Activated naive CD4-positive, alpha-beta T cell treated with anti-CD3 and anti-CD28 coated beads, Interleukin-2, amount 50 U/mL, for 24 hours (primary cell): Measurements from ENCODE around the gene CNOT11.
A peak's percentile ranks its signal among the peaks of the same experiment; 100 is the strongest.

Source experiments
- H3K27ac Mint-ChIP-seq: one replicate; pipeline ENCODE4 v1.8.0; 2021; ENCODE audit warnings: mild to moderate bottlenecking, mixed read lengths
- H3K27me3 Mint-ChIP-seq: one replicate; pipeline ENCODE4 v1.8.0; 2021; ENCODE audit warnings: mixed read lengths
- H3K36me3 Mint-ChIP-seq: one replicate; pipeline ENCODE4 v1.8.0; 2021; ENCODE audit warnings: mixed read lengths
- H3K4me1 Mint-ChIP-seq: one replicate; pipeline ENCODE4 v1.8.0; 2021; ENCODE audit warnings: mixed read lengths
- H3K4me3 Mint-ChIP-seq: one replicate; pipeline ENCODE4 v1.8.0; 2021; ENCODE audit warnings: mild to moderate bottlenecking, mixed read lengths
- H3K9me3 Mint-ChIP-seq: one replicate; pipeline ENCODE4 v1.8.0; 2021; ENCODE audit warnings: mixed read lengths

CNOT11 gene

DNA sequence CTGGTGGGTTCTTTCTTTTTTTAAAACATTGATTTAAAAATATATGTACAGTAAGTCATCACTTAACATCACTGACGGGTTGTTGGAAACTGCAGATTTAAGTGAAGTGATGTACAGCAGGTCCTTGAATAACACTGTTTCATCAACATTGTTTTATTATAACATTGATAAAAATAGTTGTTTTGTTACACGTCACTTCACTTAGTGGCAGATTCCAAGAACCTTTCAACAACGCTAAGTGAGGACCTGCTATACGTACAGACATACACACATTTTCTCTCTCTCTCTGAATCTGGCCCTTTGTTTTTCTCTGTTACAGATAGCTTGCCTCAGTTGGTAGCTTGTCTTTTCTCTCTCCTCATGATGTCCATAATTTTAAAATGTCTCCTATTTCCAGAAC lies 9.5 kb downstream of the CNOT11 start:
- H3K4me1 Mint-ChIP-seq = peaks cover 65% of the 10 kb centered on the region
- no peak overlapping the region for H3K4me3 Mint-ChIP-seq
- no peaks in the 10 kb centered on the region for H3K9me3 Mint-ChIP-seq
- H3K36me3 Mint-ChIP-seq = peaks cover 14% of the 10 kb centered on the region
- H3K27ac Mint-ChIP-seq = no peak overlapping the region
- no peaks in the 10 kb centered on the region for H3K27me3 Mint-ChIP-seq

- peaks cover 12% of the 10 kb centered on the region for H3K36me3 Mint-ChIP-seq
- H3K9me3 Mint-ChIP-seq = no peaks in the 10 kb centered on the region
- peak overlapping the region; percentile 65 for H3K27ac Mint-ChIP-seq
- H3K4me3 Mint-ChIP-seq = no peak overlapping the region
- H3K4me1 Mint-ChIP-seq = peaks cover 61% of the 10 kb centered on the region
- H3K27me3 Mint-ChIP-seq = no peaks in the 10 kb centered on the region
These were observed 10.7 kb downstream of the CNOT11 start for GRCh38 chr2:101263377-101263800.

DNA sequence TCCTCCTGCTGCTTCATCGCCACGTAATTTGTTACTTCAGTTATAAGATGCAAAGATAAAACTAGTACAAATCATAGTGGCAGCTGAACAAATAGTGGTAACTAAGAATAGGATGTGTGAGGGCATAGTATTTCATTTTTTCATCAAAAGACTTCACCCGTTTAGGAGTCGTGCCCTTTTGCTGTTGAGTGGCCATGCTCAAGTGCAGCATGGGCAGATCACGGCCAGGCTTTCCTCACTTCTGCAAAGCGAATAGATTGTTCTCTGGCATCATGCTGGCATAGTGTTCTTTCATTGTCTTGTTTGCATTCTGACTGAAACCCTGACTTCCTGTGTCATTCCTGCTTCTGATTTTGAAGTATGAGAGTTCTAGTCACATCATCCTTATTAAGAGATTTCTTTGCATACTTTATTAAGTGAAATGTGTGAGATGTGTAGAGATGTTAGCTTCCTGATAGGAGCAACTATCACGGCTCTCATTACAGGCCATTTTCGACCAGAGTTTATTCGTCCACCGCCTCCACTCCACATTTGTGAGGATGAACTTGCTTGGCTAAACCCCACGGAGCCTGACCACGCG lies 11.8 kb downstream of the CNOT11 start:
- H3K27me3 Mint-ChIP-seq = no peaks in the 10 kb centered on the region
- H3K36me3 Mint-ChIP-seq = peaks cover 10% of the 10 kb centered on the region
- H3K4me3 Mint-ChIP-seq = no peak overlapping the region
- peak overlapping the region; percentile 30 for H3K27ac Mint-ChIP-seq
- peaks cover 52% of the 10 kb centered on the region for H3K4me1 Mint-ChIP-seq
- H3K9me3 Mint-ChIP-seq = no peaks in the 10 kb centered on the region

GRCh38 chr2:101265893-101266499 lies 13.3 kb downstream of the CNOT11 start:
- Mint-ChIP-seq H3K9me3 (no peaks in the 10 kb centered on the region), H3K27me3 (no peaks in the 10 kb centered on the region), H3K27ac (peak overlapping the region; percentile 78), H3K36me3 (peaks cover 13% of the 10 kb centered on the region), H3K4me3 (no peak overlapping the region), H3K4me1 (peaks cover 54% of the 10 kb centered on the region)

- Mint-ChIP-seq H3K4me1 (peaks cover 57% of the 10 kb centered on the region), H3K4me3 (no peak overlapping the region), H3K9me3 (no peaks in the 10 kb centered on the region), H3K36me3 (peaks cover 8% of the 10 kb centered on the region), H3K27me3 (no peaks in the 10 kb centered on the region), H3K27ac (peak overlapping the region; percentile 55)
These were observed 15.3 kb downstream of the CNOT11 start for GRCh38 chr2:101267671-101268656.

GRCh38 chr2:101270700-101271259 lies 18.1 kb downstream of the CNOT11 start:
- no peaks in the 10 kb centered on the region for H3K9me3 Mint-ChIP-seq
- no peaks in the 10 kb centered on the region for H3K27me3 Mint-ChIP-seq
- no peak overlapping the region for H3K27ac Mint-ChIP-seq
- H3K36me3 Mint-ChIP-seq = peaks cover 9% of the 10 kb centered on the region
- no peak overlapping the region for H3K4me3 Mint-ChIP-seq
- peaks cover 47% of the 10 kb centered on the region for H3K4me1 Mint-ChIP-seq

DNA sequence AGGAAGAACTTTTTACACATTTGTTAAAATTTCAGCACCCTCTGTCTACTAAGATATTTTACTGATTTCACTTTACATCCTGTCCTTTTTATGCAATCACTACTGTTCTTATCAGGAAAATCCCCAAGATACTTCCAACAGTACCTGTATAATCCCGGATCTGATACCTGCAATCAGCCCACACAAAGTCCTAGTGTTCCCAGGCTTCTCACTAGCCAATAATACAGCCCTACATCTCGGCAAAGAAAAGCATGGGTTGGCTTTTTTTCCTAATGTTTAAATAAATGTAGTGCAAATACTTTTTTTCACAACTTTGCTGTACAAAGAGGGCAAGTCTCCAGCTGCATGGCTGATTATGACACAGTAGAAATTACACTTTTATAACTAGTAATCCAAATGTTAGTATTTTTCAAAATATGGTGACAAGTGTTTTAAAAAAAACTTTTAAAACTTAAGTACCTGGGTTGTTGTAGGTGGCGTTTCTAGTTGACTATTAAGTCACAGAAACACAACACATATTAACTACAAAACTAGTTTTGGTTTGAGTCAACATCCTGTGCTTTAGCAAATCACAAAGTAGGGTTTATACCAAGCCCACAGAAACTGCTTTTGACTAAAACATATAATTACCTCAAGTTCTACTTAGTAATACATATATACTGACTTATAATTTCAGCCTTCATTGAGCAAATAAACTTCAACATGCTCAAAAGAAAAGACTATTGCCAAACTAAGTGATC lies 19.5 kb downstream of the CNOT11 start:
- Mint-ChIP-seq H3K4me1 (peaks cover 42% of the 10 kb centered on the region), H3K9me3 (no peaks in the 10 kb centered on the region), H3K36me3 (peaks cover 12% of the 10 kb centered on the region), H3K27ac (peak overlapping the region; percentile 65), H3K4me3 (no peak overlapping the region), H3K27me3 (no peaks in the 10 kb centered on the region)

- peaks cover 13% of the 10 kb centered on the region for H3K36me3 Mint-ChIP-seq
- no peaks in the 10 kb centered on the region for H3K27me3 Mint-ChIP-seq
- no peaks in the 10 kb centered on the region for H3K9me3 Mint-ChIP-seq
- H3K4me1 Mint-ChIP-seq = peaks cover 44% of the 10 kb centered on the region
- H3K27ac Mint-ChIP-seq = peak overlapping the region; percentile 55
- no peak overlapping the region for H3K4me3 Mint-ChIP-seq
These were observed 20.4 kb downstream of the CNOT11 start for GRCh38 chr2:101273056-101273455.

DNA sequence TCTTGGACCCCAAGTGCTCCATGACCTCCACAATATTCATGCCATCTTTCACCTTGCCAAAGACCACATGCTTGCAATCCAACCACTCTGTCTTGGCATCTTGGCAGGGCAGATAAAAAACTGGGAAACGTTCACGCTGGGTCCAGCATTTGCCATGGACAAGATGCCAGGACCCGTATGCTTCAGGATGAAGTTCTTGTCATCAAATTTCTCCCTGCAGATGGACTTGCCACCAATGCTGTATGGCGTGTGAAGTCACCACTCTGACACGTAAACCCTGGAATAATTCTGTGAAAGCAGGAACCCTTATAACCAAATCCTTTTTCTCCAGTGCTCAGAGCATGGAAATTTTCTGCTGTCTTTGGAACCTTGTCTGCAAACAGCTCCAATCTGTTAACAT lies 21.5 kb downstream of the CNOT11 start:
- no peak overlapping the region for H3K4me3 Mint-ChIP-seq
- peaks cover 42% of the 10 kb centered on the region for H3K4me1 Mint-ChIP-seq
- H3K27ac Mint-ChIP-seq = peak overlapping the region; percentile 70
- H3K27me3 Mint-ChIP-seq = no peaks in the 10 kb centered on the region
- peaks cover 15% of the 10 kb centered on the region for H3K36me3 Mint-ChIP-seq
- H3K9me3 Mint-ChIP-seq = no peaks in the 10 kb centered on the region

GRCh38 chr2:101277111-101277510 lies 24.4 kb downstream of the CNOT11 start:
- H3K27me3 Mint-ChIP-seq = no peaks in the 10 kb centered on the region
- H3K27ac Mint-ChIP-seq = no peak overlapping the region
- peaks cover 41% of the 10 kb centered on the region for H3K4me1 Mint-ChIP-seq
- H3K36me3 Mint-ChIP-seq = peaks cover 29% of the 10 kb centered on the region
- H3K9me3 Mint-ChIP-seq = no peaks in the 10 kb centered on the region
- H3K4me3 Mint-ChIP-seq = no peak overlapping the region

- H3K4me1 Mint-ChIP-seq = peaks cover 38% of the 10 kb centered on the region
- H3K4me3 Mint-ChIP-seq = no peak overlapping the region
- peaks cover 34% of the 10 kb centered on the region for H3K36me3 Mint-ChIP-seq
- peak overlapping the region; percentile 18 for H3K27ac Mint-ChIP-seq
- no peaks in the 10 kb centered on the region for H3K27me3 Mint-ChIP-seq
- no peaks in the 10 kb centered on the region for H3K9me3 Mint-ChIP-seq
These were observed 26.2 kb downstream of the CNOT11 start for GRCh38 chr2:101278925-101279324.

DNA sequence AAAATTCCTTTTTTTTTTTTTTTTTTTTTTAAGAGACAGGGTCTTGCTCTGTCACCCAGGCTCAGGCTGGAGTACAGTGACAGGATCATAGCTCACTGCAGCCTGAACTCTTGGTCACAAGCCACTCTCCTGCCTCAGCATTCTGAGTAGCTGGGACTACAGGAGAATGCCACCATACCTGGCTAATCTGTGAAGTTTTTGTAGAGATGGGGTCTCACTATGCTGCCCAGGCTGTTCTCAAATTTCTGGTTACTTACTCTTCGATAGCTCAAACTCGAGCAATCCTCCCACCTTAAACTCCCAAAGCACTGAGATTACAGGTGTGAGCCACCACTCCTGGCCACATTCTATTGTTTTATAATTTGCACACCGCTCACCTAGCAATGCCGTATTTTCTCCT lies 28.8 kb downstream of the CNOT11 start:
- Mint-ChIP-seq H3K9me3 (no peaks in the 10 kb centered on the region), H3K27me3 (no peaks in the 10 kb centered on the region), H3K36me3 (peaks cover 35% of the 10 kb centered on the region), H3K27ac (no peak overlapping the region), H3K4me3 (no peak overlapping the region), H3K4me1 (peaks cover 37% of the 10 kb centered on the region)

DNA sequence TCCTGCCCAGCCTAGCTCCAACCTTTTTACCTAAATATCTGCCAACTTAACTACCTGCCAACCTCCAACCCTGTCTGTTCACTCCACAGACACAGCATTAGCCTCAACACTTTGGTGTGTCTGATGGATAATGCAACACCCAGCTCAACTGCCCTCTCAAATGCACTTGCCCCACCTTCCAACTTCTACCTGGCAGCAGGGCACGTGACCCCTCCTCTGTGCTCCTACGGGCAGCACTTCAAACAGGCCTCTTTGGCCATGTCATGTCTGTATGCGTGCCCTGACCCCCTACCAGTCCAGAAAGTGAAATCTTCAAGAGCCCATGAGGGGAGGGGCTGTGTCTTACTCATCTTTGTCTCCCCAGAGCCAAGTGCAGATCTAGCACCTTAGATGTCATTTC lies 30.3 kb downstream of the CNOT11 start:
- H3K9me3 Mint-ChIP-seq = no peaks in the 10 kb centered on the region
- no peak overlapping the region for H3K4me3 Mint-ChIP-seq
- H3K27me3 Mint-ChIP-seq = no peaks in the 10 kb centered on the region
- peaks cover 38% of the 10 kb centered on the region for H3K4me1 Mint-ChIP-seq
- peaks cover 35% of the 10 kb centered on the region for H3K36me3 Mint-ChIP-seq
- H3K27ac Mint-ChIP-seq = peak overlapping the region; percentile 72

DNA sequence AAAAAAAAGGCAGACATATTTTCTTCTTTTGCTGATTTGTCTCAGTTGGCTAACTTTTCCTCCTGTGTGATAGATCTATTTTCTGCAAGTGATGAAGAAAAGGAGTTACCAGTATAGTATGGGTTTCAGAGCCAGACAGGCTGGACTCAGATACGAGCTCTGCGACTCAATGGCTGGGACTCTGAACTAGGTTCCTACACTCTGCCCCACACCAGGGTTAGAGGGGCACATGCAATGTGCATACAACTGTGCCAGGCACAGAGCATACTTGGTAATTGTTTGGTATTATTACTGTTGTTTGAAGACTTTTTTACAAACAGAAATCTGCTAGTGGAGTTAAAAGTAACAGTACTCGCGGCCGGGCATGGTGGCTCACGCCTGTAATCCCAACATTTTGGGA lies 34.0 kb downstream of the CNOT11 start:
- H3K27ac Mint-ChIP-seq = no peak overlapping the region
- no peaks in the 10 kb centered on the region for H3K27me3 Mint-ChIP-seq
- no peak overlapping the region for H3K4me3 Mint-ChIP-seq
- H3K9me3 Mint-ChIP-seq = no peaks in the 10 kb centered on the region
- H3K36me3 Mint-ChIP-seq = peaks cover 28% of the 10 kb centered on the region
- peaks cover 34% of the 10 kb centered on the region for H3K4me1 Mint-ChIP-seq

DNA sequence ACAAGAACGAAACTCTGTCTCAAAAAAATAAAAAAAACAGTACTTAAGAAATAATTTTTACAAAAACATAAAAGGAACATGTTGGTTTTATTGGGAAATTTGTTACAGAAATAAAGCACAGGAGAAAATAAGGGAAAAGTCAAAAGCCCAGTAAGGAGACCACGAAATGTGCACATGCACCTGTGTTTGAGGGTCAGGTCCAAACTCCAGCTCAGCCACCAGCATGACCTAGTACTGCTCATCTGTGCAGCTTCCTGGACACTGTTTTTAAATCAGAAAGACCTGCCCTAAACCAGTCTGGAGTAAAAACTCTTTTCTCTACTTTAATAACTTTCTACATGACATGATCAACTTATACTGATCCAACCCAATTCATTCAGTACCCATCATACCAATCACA lies 34.6 kb downstream of the CNOT11 start:
- no peak overlapping the region for H3K4me3 Mint-ChIP-seq
- no peak overlapping the region for H3K27ac Mint-ChIP-seq
- no peaks in the 10 kb centered on the region for H3K9me3 Mint-ChIP-seq
- peaks cover 23% of the 10 kb centered on the region for H3K36me3 Mint-ChIP-seq
- peaks cover 28% of the 10 kb centered on the region for H3K4me1 Mint-ChIP-seq
- no peaks in the 10 kb centered on the region for H3K27me3 Mint-ChIP-seq
